GM19240 (cell line): ENCODE data around the gene PSAP.

Experiments
- DNase-seq: peaks from one replicate; pipeline ENCODE4 v3.0.0; 2011; ENCODE audit warnings: low spot score; ENCODE audit not compliant: insufficient read length

The PSAP gene

GRCh38 chr10:71845410-71846405 is 5.3 kb downstream of the PSAP start:
- DNase-seq = no peak

- no peak for DNase-seq
Measured at GRCh38 chr10:71844695-71845094, 6.4 kb downstream of the PSAP start.

- no peak for DNase-seq
Measured at GRCh38 chr10:71844084-71844483, 7.0 kb downstream of the PSAP start.

- DNase-seq = no peak
Measured at GRCh38 chr10:71842856-71843686, 8.0 kb downstream of the PSAP start.

GRCh38 chr10:71842422-71842821 is 8.6 kb downstream of the PSAP start:
- no peak for DNase-seq

GRCh38 chr10:71840958-71841335 is 10.1 kb downstream of the PSAP start:
- DNase-seq = no peak

- DNase-seq = no peak
Measured at GRCh38 chr10:71840177-71840957, 10.7 kb downstream of the PSAP start.

- no peak for DNase-seq
Measured at GRCh38 chr10:71838264-71839211, 12.5 kb downstream of the PSAP start.

GRCh38 chr10:71837098-71837827 is 13.8 kb downstream of the PSAP start:
- no peak for DNase-seq

GRCh38 chr10:71836596-71836974 is 14.5 kb downstream of the PSAP start:
- no peak for DNase-seq

GRCh38 chr10:71835671-71836595 is 15.1 kb downstream of the PSAP start:
- peak; percentile 75 for DNase-seq

- no peak for DNase-seq
Measured at GRCh38 chr10:71834343-71834674, 16.7 kb downstream of the PSAP start.

- DNase-seq = no peak
Measured at GRCh38 chr10:71833451-71834342, 17.4 kb downstream of the PSAP start.

- no peak for DNase-seq
Measured at GRCh38 chr10:71832967-71833366, 18.1 kb downstream of the PSAP start.

- no peak for DNase-seq
Measured at GRCh38 chr10:71831646-71832552, 19.2 kb downstream of the PSAP start.

GRCh38 chr10:71830726-71831125 is 20.3 kb downstream of the PSAP start:
- no peak for DNase-seq

GRCh38 chr10:71829896-71830295 is 21.2 kb downstream of the PSAP start:
- no peak for DNase-seq
